GM19463 (cell line): ENCODE measurements around the gene NUP210.
"Not testable (repeated sequence)": the region's sequence is repeated elsewhere in the genome, so short reads cannot be mapped to it uniquely, and the experiment has no call there.

ENCODE experiments used
- ATAC-seq: cut with Tn5 transposase; IDR thresholded peaks from one replicate; pipeline ENCODE4 v1.9.1; 2021; ENCODE audit warnings: mild to moderate bottlenecking, moderate library complexity; ENCODE audit not compliant: unreplicated experiment

Gene NUP210

DNA sequence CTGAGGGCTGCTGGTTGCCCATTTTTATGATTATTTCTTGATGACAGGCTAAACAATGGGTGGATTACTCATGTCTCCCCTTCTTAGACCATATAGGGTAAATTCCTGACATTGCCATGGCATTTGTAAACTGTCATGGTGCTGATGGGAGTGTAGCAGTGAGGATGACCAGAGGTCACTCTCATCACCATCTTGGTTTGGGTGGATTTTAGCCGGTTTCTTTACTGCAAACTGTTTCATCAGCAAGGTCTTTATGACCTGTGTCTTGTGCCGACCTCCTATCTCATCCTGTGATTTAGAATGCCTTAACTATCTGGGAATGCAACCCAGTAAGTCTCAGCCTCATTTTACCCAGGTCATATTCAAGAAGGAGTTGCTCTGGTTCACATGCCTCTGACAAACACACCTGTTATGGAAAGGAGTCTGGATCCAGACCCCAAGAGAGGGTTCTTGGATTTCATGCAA is 10.3 kb upstream of the NUP210 start:
- not testable (repeated sequence) for ATAC-seq

DNA sequence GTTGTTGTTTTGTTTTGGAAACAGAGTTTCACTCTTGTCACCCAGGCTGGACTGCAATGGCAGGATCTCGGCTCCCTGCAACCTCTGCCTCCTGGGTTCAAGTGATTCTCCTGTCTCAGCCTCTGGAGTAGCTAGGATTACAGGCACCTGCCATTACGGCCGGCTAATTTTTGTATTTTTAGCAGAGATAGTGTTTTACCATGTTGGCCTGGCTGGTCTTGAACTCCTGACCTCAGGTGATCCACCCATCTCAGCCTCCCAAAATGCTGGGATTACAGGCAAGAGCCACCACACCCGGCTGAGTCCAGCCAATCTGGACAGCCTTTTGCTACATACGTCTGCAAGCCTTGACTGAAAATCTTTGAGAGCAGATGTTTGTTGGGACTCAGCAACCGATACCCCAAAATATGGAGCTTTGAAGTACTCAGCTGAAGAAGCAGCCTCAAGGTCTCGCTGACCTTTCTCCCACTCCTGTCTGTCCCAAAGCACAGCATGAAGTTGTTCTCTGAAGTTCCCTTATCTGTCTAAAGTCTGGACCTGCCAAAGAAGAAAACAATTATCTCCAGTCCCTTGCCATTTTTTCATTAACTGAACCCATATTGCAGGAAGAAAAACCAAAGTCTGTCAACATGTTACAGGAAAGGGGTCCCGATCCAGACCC is 9.6 kb upstream of the NUP210 start:
- ATAC-seq = no peak

DNA sequence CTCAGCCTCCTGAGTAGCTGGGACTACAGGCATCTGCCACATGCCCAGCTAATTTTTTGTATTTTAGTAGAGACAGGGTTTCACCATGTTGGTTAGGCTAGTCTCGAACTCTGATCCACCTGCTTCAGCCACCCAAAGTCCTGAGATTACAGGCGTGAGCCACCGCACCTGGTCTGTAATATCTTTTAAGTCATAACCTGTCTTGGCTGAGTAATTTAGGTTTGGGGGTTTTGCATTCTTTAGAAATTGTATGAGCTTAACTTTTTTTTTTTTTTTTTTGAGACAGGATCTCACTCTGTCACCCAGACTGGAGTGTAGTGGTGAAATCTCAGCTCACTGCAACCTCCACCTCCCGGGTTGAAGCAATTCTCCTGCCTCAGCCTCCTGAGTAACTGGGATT is 8.6 kb upstream of the NUP210 start:
- ATAC-seq = not testable (repeated sequence)

DNA sequence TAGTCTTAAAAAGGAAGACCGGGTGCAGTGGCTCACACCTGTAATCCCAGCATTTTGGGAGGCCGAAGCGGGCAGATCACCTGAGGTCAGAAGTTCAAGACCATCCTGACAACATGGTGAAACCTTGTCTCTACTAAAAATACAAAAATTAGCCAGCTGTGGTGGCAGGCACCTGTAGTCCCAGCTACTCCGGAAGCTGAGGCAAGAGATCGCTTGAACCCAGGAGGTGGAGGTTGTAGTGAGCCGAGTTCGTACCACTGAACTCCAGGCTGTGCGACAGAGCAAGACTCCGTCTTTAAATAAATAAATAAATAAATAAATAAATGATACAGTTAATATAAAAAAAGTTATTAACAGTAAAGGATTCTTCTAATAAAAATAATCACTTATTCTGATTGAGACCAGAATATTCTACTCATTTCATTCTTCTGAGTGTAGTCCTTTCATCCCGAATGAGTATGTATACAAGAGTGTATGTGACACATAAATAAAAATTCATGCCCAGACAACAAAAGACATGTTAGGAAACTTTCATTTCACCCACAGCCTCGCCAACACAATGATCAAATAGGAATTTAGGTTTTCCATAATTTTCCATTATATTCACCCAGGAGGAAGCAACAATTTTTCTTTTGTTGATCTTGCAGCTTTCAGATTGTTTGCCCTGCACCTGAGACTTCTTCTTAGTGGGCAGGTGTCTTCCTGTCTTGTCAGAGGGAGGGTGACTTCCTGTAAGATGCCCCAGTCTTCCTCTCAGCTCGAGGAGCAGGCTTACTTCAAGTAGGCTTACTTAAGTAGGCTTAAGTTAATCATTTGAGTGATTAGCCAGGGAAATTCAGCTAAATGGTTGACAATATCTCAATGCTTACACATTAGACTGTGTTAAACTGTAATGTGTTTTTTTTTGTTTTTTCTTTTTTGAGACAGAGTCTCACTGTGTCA is 7.8 kb upstream of the NUP210 start:
- ATAC-seq = no peak

DNA sequence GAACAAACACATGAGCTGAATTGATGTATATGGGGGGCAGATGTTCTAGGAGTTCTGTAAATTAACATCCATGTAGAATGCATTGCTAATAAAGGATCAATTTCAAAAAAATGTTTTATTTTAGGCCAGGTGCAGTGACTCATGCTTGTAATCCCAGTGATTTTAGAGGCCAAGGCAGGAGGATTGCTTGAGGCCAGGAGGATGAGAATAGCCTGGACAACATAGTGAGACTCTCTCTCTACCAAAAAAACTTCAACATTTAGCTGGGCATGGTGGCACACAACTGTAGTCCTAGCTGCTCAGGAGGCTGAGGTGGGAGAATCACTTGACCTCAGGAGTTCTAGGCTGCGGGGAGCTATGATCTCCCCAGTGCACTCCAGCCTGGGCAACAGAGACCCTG is 6.5 kb upstream of the NUP210 start:
- ATAC-seq = no peak

DNA sequence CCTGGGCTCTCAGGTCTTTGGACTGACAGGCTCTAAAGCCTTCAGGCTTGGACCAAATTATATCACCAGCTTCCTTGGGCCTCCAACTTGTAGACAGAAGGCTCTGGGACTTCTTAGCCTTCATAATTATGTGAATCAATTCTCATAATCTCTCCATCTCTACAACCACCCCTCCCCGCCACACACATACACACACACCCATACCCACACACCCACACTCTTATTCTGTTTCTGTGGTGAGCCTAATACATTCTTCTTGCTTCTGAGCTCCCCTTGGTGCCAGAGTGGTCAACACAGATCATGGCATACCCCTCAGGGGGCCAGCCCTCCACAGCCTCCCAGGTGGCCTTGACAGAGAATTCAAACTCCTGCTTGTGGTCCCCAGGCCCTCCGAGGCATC is 5.6 kb upstream of the NUP210 start:
- ATAC-seq = no peak

DNA sequence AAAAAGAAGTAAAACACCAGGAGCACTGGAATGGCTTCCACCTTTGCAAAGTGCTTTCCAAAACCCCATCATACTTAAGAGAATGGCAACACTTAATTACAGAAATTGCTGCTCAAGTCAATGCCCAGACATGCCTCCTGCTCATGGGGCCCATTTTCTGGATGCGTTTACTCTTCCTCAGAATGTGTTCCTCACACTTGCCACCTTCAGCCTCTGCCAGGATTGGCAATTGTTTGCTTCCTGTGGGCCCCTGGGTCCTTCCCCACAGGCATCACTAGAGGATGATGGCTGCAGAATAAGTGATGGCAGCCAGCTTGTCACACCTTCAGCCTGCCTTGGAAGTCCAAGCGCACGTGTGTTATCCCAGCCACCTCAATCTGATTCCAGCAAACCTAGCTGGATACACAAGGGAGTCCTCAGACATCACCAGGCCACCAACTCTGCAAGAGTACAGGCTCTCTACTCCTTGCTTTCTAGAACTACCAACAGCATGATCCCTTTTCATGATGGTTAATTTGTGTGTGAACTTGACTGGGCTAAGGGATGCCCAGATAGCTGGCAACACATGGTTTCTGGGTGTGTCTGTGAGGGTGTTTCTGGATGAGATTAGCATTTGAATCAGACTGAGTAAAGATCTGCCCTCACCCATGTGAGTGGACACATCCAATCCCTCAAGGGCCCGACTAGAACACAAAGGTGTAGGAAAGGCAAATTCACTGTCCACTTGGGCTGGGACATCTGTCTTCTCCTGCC is 4.9 kb upstream of the NUP210 start:
- ATAC-seq = no peak

DNA sequence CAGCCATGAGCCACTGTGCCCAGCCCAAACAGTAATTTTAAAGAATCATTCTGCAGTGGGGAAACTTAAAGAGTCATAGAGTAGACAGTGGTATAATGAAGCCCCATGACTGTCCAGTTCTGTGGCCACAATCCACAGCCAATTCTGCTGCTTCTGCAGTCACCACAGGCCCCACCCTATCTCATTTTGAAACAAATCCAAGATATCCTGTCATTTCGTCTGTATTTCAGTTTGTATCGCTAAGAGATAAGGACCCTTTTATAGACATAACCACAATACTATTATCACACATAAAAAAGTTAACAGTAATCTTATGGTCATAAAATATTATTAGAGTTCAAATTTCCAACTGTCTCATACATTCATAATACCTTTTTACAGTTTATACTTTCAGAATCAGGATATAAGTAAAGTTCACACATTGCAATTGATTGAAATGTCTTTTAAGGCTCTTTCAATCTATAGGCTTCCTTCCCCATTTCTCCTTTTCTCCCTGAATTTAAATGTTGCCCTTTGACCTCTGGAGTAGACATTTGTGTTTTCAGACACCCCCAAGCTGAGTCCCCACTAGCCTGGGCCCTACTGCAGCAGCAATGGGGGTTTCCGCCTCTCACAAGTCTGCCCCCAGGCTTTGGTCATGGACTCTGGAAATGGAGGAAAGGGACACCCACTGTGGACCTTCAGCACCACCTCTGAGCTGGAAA is 4.2 kb upstream of the NUP210 start:
- ATAC-seq = no peak

DNA sequence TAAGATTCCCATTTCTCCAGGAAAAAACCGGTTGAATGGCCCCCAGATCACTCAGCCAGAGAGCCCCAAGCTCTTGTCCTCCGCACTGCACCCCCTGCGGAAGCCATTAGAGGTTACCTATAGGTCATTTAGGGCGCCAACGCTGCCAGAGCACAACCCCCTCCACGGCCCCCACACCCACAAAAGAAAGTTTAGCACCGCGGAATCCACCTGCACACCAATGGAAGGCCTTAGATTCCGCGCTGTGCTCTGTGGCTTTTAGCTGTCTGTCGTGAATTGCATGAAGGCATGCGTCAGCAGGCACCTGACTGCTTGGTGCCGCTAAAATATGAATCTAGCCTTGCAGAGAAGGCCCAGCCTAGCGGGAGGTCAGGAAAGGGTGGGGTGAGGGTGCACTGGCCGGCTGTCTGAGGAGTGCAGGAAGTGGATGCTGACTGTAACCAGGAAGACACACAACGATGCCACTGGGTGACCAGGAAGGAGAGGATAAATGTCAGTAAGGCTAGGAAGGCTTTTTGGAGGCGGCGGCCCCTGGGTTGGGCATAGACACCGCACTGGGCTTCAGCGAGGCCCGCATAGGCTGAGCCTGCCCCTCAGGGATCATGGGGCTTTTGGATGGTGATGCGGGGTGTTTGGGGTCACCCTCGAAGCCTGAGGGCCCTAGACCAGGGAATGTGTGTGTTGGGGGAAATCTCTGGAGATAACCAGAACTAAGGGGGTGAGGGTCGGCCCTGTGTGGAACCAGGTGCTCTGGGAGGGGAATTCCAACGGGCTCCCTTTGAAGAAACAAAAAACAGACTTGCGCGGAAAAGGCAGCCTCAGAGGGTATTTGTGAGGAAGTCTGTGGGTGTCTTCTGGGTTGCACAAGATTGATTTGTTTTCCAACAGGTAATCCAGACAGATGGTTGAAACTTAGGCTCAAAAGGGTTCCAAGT is 976 bp upstream of the NUP210 start:
- ATAC-seq = no peak

DNA sequence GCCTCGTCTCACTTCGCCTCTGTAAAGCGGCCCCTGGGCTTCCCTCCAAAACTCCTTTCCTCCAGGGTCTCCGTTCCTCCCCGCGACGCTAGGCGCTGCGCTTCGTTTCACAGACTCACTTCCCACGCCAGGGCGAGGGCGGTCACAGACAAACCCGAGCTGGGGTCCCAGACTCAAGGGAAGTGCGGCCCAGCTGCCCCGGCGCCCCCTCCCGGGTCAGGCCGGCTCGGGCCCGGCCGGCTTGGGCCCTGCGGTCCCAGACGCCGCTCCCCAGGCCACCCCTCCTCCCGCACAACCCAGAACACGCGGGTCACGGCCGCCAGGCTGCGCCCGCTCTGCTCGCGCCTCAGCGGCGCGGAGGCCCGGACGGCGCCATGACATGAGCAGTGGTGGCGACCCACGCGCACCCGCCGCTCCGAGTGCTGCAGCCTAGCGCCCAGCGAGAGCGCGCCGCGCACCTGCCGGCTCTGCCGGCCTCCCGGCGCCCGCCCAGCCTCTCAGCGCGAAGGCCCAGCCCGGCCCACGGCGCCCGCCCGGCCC is 547 bp downstream of the NUP210 start:
- ATAC-seq = peak; percentile 46

DNA sequence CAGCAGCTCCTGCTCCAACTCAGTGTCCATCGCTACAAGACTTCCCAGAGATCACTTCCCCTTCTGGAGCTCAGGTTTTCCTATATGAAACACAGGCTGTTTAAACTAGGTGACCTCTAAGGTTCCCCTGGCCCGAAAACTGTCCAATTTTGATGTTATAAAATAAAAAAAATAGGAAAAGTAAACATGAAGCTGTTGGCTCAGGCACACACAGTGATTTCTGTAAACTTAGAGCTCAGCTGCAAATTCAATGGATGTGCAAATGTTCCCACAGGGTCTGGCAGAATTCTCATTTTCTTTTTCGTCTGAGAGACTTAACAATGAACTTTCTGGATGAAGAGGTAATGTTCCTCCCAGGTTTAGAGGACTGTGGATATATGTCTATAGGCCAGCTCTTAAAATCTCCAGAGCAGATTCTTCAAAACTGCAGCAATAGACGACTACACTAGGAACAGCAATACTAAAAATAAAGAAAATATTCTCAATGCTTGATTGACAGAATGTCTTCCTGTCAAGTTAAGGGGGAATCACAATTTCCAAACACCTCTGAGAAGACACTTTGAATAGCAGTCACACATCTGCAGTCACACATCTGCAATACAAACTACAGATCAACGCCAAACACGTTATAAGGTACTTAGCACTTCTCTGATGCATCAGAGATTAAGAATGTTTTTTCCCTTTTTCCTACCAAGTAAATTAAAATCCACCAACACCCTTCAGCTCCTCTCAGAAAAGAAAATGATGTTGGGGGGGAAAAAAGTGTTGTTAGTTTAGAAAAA is 2.8 kb downstream of the NUP210 start:
- no peak for ATAC-seq

DNA sequence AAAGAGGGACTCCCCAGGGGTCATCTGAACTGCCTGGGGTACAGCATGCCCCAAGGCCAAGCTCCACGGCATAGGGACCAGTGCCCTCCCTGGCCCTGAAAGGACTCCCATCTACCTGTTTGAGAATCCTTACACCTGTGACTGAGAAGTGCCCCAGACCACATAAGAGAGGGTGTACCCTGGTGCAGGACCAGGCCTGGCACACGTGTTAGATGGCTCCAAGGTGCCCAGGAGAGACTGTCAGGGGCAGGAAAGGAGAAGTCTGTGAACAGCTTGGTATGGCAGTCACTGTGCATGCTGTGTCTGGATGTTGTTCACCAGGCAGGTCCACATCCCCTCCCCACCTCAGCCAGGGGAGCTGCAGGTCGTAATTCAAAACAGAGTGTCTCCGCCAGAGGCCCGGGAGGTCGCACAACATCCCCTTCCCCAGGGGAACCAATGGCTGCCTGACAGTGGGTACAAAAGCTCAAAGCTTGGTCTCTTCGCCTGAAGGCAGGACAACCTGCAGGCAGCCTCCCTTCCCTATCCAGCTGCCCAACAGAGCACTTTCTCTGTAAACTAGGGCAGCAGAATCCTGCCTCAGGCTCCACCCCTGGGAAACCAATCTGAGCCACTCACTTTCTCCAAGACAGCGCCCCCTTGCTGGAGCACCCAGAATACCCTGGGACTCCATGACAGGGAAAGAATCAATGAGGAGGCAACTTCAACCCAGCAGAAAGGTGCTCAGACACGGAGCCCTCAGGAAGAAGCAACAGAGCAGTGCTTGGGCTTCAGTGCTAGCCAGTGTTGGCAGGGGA is 3.9 kb downstream of the NUP210 start:
- ATAC-seq = no peak

DNA sequence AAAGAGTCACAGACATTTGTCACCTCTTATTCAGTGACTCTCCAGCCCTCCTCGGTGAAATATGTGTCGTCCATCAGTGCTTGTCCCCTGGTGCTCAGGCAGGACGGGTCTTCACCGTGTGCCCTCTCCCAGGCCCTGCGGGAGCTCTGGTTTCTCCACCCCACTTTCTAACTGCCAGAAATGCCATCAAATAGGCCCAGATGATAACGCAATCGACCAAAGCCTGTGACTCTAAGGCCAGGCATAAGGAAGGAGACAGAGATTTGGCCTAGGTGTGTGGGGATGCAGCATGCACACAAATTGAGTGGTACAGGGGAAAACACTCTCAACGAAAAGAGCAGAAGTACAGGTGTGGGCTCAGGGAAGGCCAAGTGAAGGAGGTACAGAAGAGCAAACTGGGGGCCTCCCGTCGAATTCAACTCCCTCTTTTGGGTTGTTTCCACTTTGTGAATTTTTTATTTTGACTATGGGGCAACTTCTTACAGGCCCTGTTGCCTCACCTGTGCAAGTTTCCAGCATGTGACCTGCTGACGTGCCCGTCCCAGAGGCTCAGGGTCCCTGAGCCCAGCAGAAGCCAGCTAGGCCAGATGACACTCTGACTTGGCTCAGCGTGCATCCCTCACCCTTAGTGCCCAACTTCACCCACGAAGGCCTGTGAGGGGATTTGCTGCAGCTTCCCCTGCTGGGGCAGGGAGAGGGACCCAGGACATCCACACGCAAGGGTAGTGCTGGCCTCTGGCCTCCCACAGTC is 4.7 kb downstream of the NUP210 start:
- no peak for ATAC-seq

DNA sequence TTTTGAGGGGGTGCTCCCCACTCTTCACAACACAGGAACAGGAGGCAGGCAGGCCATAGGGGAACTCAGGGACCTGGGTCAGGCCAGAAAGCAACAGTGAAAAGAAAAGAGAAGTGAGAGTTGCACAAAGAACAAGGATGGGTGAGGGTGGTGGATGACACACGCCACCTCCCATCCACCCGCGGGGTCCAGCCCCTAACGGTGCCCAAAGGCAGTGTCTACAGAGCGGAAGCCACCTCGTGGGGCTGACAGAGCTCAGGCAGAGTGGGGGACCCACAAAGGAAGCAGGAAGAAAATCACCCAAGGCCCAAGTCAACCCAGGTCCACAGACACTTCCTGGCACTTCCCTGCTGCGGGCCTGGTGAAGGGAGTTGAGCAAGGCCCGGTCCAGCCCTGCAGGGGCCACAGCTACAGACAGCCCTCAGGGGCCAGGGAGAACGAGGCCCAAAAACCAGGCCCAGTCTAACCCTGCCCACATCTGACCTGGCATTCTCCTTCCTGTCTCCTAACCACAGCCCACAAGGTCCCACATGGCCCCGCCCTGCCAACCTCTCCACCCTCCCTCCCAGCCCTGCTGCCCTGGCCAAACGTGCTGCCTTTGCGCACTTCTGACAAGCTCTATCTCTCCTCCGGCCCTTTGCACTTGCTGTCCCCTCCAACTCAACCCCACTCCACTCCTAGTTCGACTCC is 5.9 kb downstream of the NUP210 start:
- peak; percentile 87 for ATAC-seq

DNA sequence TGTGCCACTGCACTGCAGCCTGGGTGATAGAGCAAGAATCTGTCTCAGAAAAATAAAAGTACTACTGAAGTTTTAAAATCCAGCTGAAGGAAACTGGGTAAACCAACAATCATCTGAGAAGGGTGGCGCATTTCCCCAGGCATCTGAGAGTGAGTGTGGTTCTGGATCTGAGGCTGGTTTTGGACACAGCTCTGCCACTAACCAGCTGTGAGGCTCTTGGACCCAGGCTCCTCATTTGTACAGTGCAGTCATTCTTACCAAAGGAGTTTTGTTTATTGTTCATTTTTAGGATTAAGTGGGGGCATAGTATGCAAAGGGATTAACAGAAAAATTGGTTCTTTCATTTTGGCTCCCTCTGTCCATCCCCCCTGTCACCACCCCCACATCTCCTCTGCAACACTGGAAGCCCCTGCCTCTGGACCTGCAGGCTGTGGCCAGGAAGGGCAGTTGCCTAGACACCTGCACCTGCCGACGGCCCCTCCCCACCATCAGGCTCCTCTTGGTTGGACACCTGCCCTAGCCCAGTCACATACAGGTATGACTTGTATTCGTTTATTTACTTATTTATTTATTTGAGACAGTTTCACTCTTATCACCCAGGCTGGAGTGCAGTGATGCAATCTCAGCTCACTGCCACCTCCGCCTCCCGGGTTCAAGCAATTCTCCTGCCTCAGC is 8.8 kb downstream of the NUP210 start:
- no peak for ATAC-seq

DNA sequence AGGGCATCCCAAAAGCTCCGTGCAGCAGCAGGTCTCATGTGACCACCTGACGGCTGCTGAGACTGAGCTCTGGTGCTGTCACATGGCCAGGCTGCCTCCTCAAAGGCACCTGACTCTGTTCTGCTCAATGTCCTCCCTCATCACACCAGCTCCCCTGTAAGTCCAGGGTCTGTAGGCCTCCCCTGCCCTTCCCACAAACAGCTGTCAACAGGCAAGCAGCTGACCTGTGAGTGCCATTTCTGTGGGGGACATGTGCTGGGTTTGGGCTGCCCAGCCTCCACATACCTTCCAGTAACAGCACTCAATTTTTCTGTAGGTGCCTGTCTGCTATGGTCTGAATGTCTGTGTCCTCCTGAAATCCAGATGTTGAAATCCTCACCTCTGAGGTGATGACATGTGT is 11.2 kb downstream of the NUP210 start:
- ATAC-seq = no peak
